ENCODE measurements around the gene CTNNA2. TPM values are rescaled to one million over a fixed set of nuclear protein-coding genes. Genes with fewer than 3 reads are reported as not detected.
A peak's percentile ranks its signal among the peaks of the same experiment; 100 is the strongest.

Gene CTNNA2
- total RNA-seq, 3 donors from 2014 or later = 0.29 to 4.2 (median 1.1) TPM

- ATAC-seq = no peak
- DNase-seq = no peak
- no peaks in the 10 kb centered on the region for H3K36me3 ChIP-seq (ENCODE audit: low read depth)
- TF ChIP-seq, protein P1, sequence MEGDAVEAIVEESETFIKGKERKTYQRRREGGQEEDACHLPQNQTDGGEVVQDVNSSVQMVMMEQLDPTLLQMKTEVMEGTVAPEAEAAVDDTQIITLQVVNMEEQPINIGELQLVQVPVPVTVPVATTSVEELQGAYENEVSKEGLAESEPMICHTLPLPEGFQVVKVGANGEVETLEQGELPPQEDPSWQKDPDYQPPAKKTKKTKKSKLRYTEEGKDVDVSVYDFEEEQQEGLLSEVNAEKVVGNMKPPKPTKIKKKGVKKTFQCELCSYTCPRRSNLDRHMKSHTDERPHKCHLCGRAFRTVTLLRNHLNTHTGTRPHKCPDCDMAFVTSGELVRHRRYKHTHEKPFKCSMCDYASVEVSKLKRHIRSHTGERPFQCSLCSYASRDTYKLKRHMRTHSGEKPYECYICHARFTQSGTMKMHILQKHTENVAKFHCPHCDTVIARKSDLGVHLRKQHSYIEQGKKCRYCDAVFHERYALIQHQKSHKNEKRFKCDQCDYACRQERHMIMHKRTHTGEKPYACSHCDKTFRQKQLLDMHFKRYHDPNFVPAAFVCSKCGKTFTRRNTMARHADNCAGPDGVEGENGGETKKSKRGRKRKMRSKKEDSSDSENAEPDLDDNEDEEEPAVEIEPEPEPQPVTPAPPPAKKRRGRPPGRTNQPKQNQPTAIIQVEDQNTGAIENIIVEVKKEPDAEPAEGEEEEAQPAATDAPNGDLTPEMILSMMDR (IDR thresholded peaks at IDR 0.05) = no peak
- no peak overlapping the region for H3K4me3 ChIP-seq
- no peaks in the 10 kb centered on the region for H3K4me1 ChIP-seq (ENCODE audit: low read depth)
- H3K9me3 ChIP-seq = no peaks in the 10 kb centered on the region
- intact Hi-C loops (cut with DNase I, micrococcal nuclease) = no loop called here
These were observed 653.8 kb downstream of the CTNNA2 start for GRCh38 chr2:80166483-80167171.

GRCh38 chr2:80167284-80167808, 654.5 kb downstream of the CTNNA2 start:
- no peak overlapping the region for H3K4me3 ChIP-seq
- intact Hi-C loops (cut with DNase I, micrococcal nuclease) = no loop called here
- H3K4me1 ChIP-seq (ENCODE audit: low read depth) = no peaks in the 10 kb centered on the region
- no peaks in the 10 kb centered on the region for H3K36me3 ChIP-seq (ENCODE audit: low read depth)
- TF ChIP-seq, protein P1 (IDR thresholded peaks at IDR 0.05) = no peak
- H3K9me3 ChIP-seq = no peaks in the 10 kb centered on the region
- ATAC-seq = no peak
- no peak for DNase-seq

GRCh38 chr2:80168037-80168436, 655.2 kb downstream of the CTNNA2 start:
- TF ChIP-seq, protein P1 (IDR thresholded peaks at IDR 0.05) = no peak
- ATAC-seq (no peak), DNase-seq (no peak)
- intact Hi-C loops (cut with DNase I, micrococcal nuclease) = no loop called here
- Histone ChIP-seq H3K4me1 (ENCODE audit: low read depth) (no peaks in the 10 kb centered on the region), H3K4me3 (no peak overlapping the region), H3K9me3 (no peaks in the 10 kb centered on the region), H3K36me3 (ENCODE audit: low read depth) (no peaks in the 10 kb centered on the region)

GRCh38 chr2:80168801-80169200, 656.0 kb downstream of the CTNNA2 start:
- no peak for ATAC-seq
- TF ChIP-seq, protein P1 (IDR thresholded peaks at IDR 0.05) = no peak

GRCh38 chr2:80169811-80170594, 657.2 kb downstream of the CTNNA2 start:
- Histone ChIP-seq H3K36me3 (ENCODE audit: low read depth) (no peaks in the 10 kb centered on the region), H3K4me1 (ENCODE audit: low read depth) (no peaks in the 10 kb centered on the region), H3K9me3 (no peaks in the 10 kb centered on the region), H3K4me3 (no peak overlapping the region)
- intact Hi-C loops (cut with DNase I, micrococcal nuclease) = no loop called here
- DNase-seq = peak in 1 of 3 donors; percentile 25
- TF ChIP-seq, protein P1 (IDR thresholded peaks at IDR 0.05) = no peak
- ATAC-seq = no peak

More at GRCh38 chr2:80168801-80169200, 656.0 kb downstream of the CTNNA2 start:
- intact Hi-C loops (cut with DNase I, micrococcal nuclease) = no loop called here
- Histone ChIP-seq H3K4me3 (no peak overlapping the region), H3K36me3 (ENCODE audit: low read depth) (no peaks in the 10 kb centered on the region), H3K4me1 (ENCODE audit: low read depth) (no peaks in the 10 kb centered on the region), H3K9me3 (no peaks in the 10 kb centered on the region)
- no peak for DNase-seq
